ENCODE measurements around the gene KCNJ2.

KCNJ2 gene

GRCh38 chr17:70159980-70160379, 9.4 kb upstream of the KCNJ2 start:
- Histone ChIP-seq H3K4me3 (ENCODE audit: low read length) (no peak overlapping the region), H3K4me1 (ENCODE audit: control insufficient read depth, low read length) (0 out of 2 replicates have a peak, but pooled peaks cover 3% of the 10 kb centered on the region), H3K4me2 (ENCODE audit: low read length) (no peak overlapping the region), H3F3A (ENCODE audit: control insufficient read depth, insufficient read depth) (no peaks in the 10 kb centered on the region), H3K27ac (ENCODE audit: low read depth, low read length) (no peak overlapping the region), H3K9me2 (replicated peaks; ENCODE audit: control insufficient read depth, low read length) (no peaks in the 10 kb centered on the region), H3K79me2 (ENCODE audit: control insufficient read depth, low read length) (no peaks in the 10 kb centered on the region), H3K9me3 (ENCODE audit: control insufficient read depth, insufficient read depth, low read length) (no peaks in the 10 kb centered on the region), H4K20me1 (ENCODE audit: control insufficient read depth, insufficient read depth, low read depth, low read length) (no peaks in the 10 kb centered on the region), H3K27me3 (ENCODE audit: control insufficient read depth, low read length) (no peaks in the 10 kb centered on the region; the same call in 1 of the 2 replicates), H3K36me3 (ENCODE audit: control insufficient read depth, low read length) (no peaks in the 10 kb centered on the region)
- TF ChIP-seq EZH2phosphoT487 (IDR thresholded peaks at IDR 0.05; ENCODE audit: borderline replicate concordance, low read length) (no peak), CTCF (IDR thresholded peaks at IDR 0.05; ENCODE audit: low read depth, low read length, poor library complexity, severe bottlenecking) (no peak)

GRCh38 chr17:70161519-70161918, 7.8 kb upstream of the KCNJ2 start:
- Histone ChIP-seq H3K79me2 (ENCODE audit: control insufficient read depth, low read length) (no peaks in the 10 kb centered on the region), H3K9me3 (ENCODE audit: control insufficient read depth, insufficient read depth, low read length) (no peaks in the 10 kb centered on the region), H3K4me3 (ENCODE audit: low read length) (no peak overlapping the region), H3K27me3 (ENCODE audit: control insufficient read depth, low read length) (no peaks in the 10 kb centered on the region; the same call in 1 of the 2 replicates), H3K27ac (ENCODE audit: low read depth, low read length) (no peak overlapping the region), H4K20me1 (ENCODE audit: control insufficient read depth, insufficient read depth, low read depth, low read length) (no peaks in the 10 kb centered on the region), H3F3A (ENCODE audit: control insufficient read depth, insufficient read depth) (no peaks in the 10 kb centered on the region), H3K9me2 (replicated peaks; ENCODE audit: control insufficient read depth, low read length) (no peaks in the 10 kb centered on the region), H3K4me2 (ENCODE audit: low read length) (no peak overlapping the region), H3K36me3 (ENCODE audit: control insufficient read depth, low read length) (no peaks in the 10 kb centered on the region), H3K4me1 (ENCODE audit: control insufficient read depth, low read length) (0 out of 2 replicates have a peak, but pooled peaks cover 3% of the 10 kb centered on the region)
- TF ChIP-seq CTCF (IDR thresholded peaks at IDR 0.05; ENCODE audit: low read depth, low read length, poor library complexity, severe bottlenecking) (no peak), EZH2phosphoT487 (IDR thresholded peaks at IDR 0.05; ENCODE audit: borderline replicate concordance, low read length) (no peak)

- no peak overlapping the region for H3K27ac ChIP-seq (ENCODE audit: low read depth, low read length)
- H3K4me1 ChIP-seq (ENCODE audit: control insufficient read depth, low read length), result peaks cover 21% of the 10 kb centered on the region
- H3K9me3 ChIP-seq (ENCODE audit: control insufficient read depth, insufficient read depth, low read length), result no peaks in the 10 kb centered on the region
- no peaks in the 10 kb centered on the region for H3K36me3 ChIP-seq (ENCODE audit: control insufficient read depth, low read length)
- H3K79me2 ChIP-seq (ENCODE audit: control insufficient read depth, low read length), result no peaks in the 10 kb centered on the region
- H4K20me1 ChIP-seq (ENCODE audit: control insufficient read depth, insufficient read depth, low read depth, low read length), result no peaks in the 10 kb centered on the region
- no peak overlapping the region for H3K4me3 ChIP-seq (ENCODE audit: low read length)
- peaks cover 21% of the 10 kb centered on the region for H3K27me3 ChIP-seq (ENCODE audit: control insufficient read depth, low read length)
- H3K4me2 ChIP-seq (ENCODE audit: low read length), result no peak overlapping the region
- no peaks in the 10 kb centered on the region for H3K9me2 ChIP-seq (replicated peaks; ENCODE audit: control insufficient read depth, low read length)
- TF ChIP-seq EZH2phosphoT487 (IDR thresholded peaks at IDR 0.05; ENCODE audit: borderline replicate concordance, low read length) (no peak), CTCF (IDR thresholded peaks at IDR 0.05; ENCODE audit: low read depth, low read length, poor library complexity, severe bottlenecking) (no peak)
- no peaks in the 10 kb centered on the region for H3F3A ChIP-seq (ENCODE audit: control insufficient read depth, insufficient read depth)
Observed at GRCh38 chr17:70165383-70165782, 3.9 kb upstream of the KCNJ2 start.

Data from DOHH2 (cell line).